ENCODE measurements around the gene SAPCD1. TPM values are rescaled to one million over a fixed set of nuclear protein-coding genes. Genes with fewer than 3 reads are reported as not detected.

The SAPCD1 gene
- total and polyA plus RNA-seq, 5 donors from 2014 or later, result 2.3 TPM; not detected in 4

- no peak for DNase-seq
- Histone ChIP-seq H3K36me3 (ENCODE audit: control insufficient read depth, insufficient read depth, low read length) (peaks cover 35% of the 10 kb centered on the region), H3K4me3 (ENCODE audit: low read depth, low read length) (no peak overlapping the region), H3K27ac (ENCODE audit: insufficient read depth, low read length, poor library complexity, severe bottlenecking) (peak overlapping the region; percentile 23), H3K27me3 (ENCODE audit: control insufficient read depth, insufficient read depth, low read length) (no peaks in the 10 kb centered on the region), H3K4me1 (ENCODE audit: control insufficient read depth, insufficient read depth, low read length, poor library complexity, severe bottlenecking) (peaks cover 53% of the 10 kb centered on the region), H3K9me3 (ENCODE audit: control insufficient read depth in 2 of 2, low read length in 2 of 2) (no peaks in the 10 kb centered on the region)
- peaks cover 0 to 78% (median 30%) of the 10 kb centered on the region in 4 donors for H3K4me1 Mint-ChIP-seq
- peaks cover 18% of the 10 kb centered on the region for H3K36me3 Mint-ChIP-seq
- ATAC-seq (ENCODE audit: low read depth in 2 of 2), result no peak
- H3K4me3 Mint-ChIP-seq, result peak overlapping the region; percentile 7 to 88 (median 52)
- H3K27ac Mint-ChIP-seq, result peak overlapping the region in 2 of 3 donors; percentile 17 to 31
- no peaks in the 10 kb centered on the region for H3K27me3 Mint-ChIP-seq
- no peaks in the 10 kb centered on the region for H3K9me3 Mint-ChIP-seq
Measured at GRCh38 chr6:31732029-31732428, 30.4 kb upstream of the SAPCD1 start.

GRCh38 chr6:31733734-31734133 is 28.7 kb upstream of the SAPCD1 start:
- peaks cover 35% of the 10 kb centered on the region for H3K36me3 ChIP-seq (ENCODE audit: control insufficient read depth, insufficient read depth, low read length)
- peak overlapping the region; percentile 97 to 99 (median 98) for H3K4me3 Mint-ChIP-seq
- peak overlapping the region; percentile 66 to 89 (median 74) for H3K27ac Mint-ChIP-seq
- H3K27me3 ChIP-seq (ENCODE audit: control insufficient read depth, insufficient read depth, low read length), result no peaks in the 10 kb centered on the region
- DNase-seq (no peak), ATAC-seq (ENCODE audit: low read depth in 2 of 2) (no peak)
- H3K36me3 Mint-ChIP-seq, result peaks cover 18% of the 10 kb centered on the region
- H3K27ac ChIP-seq (ENCODE audit: insufficient read depth, low read length, poor library complexity, severe bottlenecking), result peak overlapping the region; percentile 91
- H3K4me1 ChIP-seq (ENCODE audit: control insufficient read depth, insufficient read depth, low read length, poor library complexity, severe bottlenecking), result peaks cover 64% of the 10 kb centered on the region
- H3K9me3 Mint-ChIP-seq, result no peaks in the 10 kb centered on the region
- no peaks in the 10 kb centered on the region for H3K9me3 ChIP-seq (ENCODE audit: control insufficient read depth in 2 of 2, low read length in 2 of 2)
- H3K27me3 Mint-ChIP-seq, result no peaks in the 10 kb centered on the region
- peaks cover 12 to 83% (median 46%) of the 10 kb centered on the region in 4 donors for H3K4me1 Mint-ChIP-seq
- peak overlapping the region; percentile 93 for H3K4me3 ChIP-seq (ENCODE audit: low read depth, low read length)

- Histone ChIP-seq H3K4me3 (ENCODE audit: low read depth, low read length) (peak overlapping the region; percentile 93), H3K27me3 (ENCODE audit: control insufficient read depth, insufficient read depth, low read length) (no peaks in the 10 kb centered on the region), H3K4me1 (ENCODE audit: control insufficient read depth, insufficient read depth, low read length, poor library complexity, severe bottlenecking) (peaks cover 64% of the 10 kb centered on the region), H3K9me3 (ENCODE audit: control insufficient read depth in 2 of 2, low read length in 2 of 2) (no peaks in the 10 kb centered on the region), H3K27ac (ENCODE audit: insufficient read depth, low read length, poor library complexity, severe bottlenecking) (peak overlapping the region; percentile 91), H3K36me3 (ENCODE audit: control insufficient read depth, insufficient read depth, low read length) (peaks cover 35% of the 10 kb centered on the region)
- no peaks in the 10 kb centered on the region for H3K27me3 Mint-ChIP-seq
- ATAC-seq (ENCODE audit: low read depth in 2 of 2) (no peak), DNase-seq (no peak)
- H3K36me3 Mint-ChIP-seq, result peaks cover 18% of the 10 kb centered on the region
- peaks cover 14 to 85% (median 49%) of the 10 kb centered on the region in 4 donors for H3K4me1 Mint-ChIP-seq
- H3K4me3 Mint-ChIP-seq, result peak overlapping the region; percentile 97 to 99 (median 98)
- no peaks in the 10 kb centered on the region for H3K9me3 Mint-ChIP-seq
- peak overlapping the region; percentile 89 to 95 (median 94) for H3K27ac Mint-ChIP-seq
Measured at GRCh38 chr6:31734247-31734820, 28.1 kb upstream of the SAPCD1 start.

GRCh38 chr6:31734821-31735406 is 27.5 kb upstream of the SAPCD1 start:
- Histone ChIP-seq H3K4me3 (ENCODE audit: low read depth, low read length) (peak overlapping the region; percentile 93), H3K36me3 (ENCODE audit: control insufficient read depth, insufficient read depth, low read length) (peaks cover 35% of the 10 kb centered on the region), H3K4me1 (ENCODE audit: control insufficient read depth, insufficient read depth, low read length, poor library complexity, severe bottlenecking) (peaks cover 62% of the 10 kb centered on the region), H3K27me3 (ENCODE audit: control insufficient read depth, insufficient read depth, low read length) (no peaks in the 10 kb centered on the region), H3K27ac (ENCODE audit: insufficient read depth, low read length, poor library complexity, severe bottlenecking) (peak overlapping the region; percentile 91), H3K9me3 (ENCODE audit: control insufficient read depth in 2 of 2, low read length in 2 of 2) (no peaks in the 10 kb centered on the region)
- H3K27ac Mint-ChIP-seq, result peak overlapping the region; percentile 89 to 95 (median 94)
- peak; percentile 35 to 76 (median 56) for DNase-seq
- H3K27me3 Mint-ChIP-seq, result no peaks in the 10 kb centered on the region
- H3K4me3 Mint-ChIP-seq, result peak overlapping the region; percentile 97 to 99 (median 98)
- H3K4me1 Mint-ChIP-seq, result peaks cover 18 to 89% (median 53%) of the 10 kb centered on the region in 4 donors
- peak; percentile 52 to 66 for ATAC-seq (ENCODE audit: low read depth in 2 of 2)
- no peaks in the 10 kb centered on the region for H3K9me3 Mint-ChIP-seq
- H3K36me3 Mint-ChIP-seq, result peaks cover 18% of the 10 kb centered on the region

- no peaks in the 10 kb centered on the region for H3K9me3 ChIP-seq (ENCODE audit: control insufficient read depth in 2 of 2, low read length in 2 of 2)
- Mint-ChIP-seq H3K4me1 (peaks cover 18 to 89% (median 50%) of the 10 kb centered on the region in 4 donors), H3K4me3 (peak within 1 kb of the TSS; percentile 97 to 99 (median 98)), H3K9me3 (no peaks in the 10 kb centered on the region), H3K27me3 (no peaks in the 10 kb centered on the region), H3K27ac (peak within 1 kb of the TSS; percentile 89 to 95 (median 94)), H3K36me3 (peaks cover 18% of the 10 kb centered on the region)
- peak within 1 kb of the TSS; percentile 91 for H3K27ac ChIP-seq (ENCODE audit: insufficient read depth, low read length, poor library complexity, severe bottlenecking)
- peaks cover 69% of the 10 kb centered on the region for H3K4me1 ChIP-seq (ENCODE audit: control insufficient read depth, insufficient read depth, low read length, poor library complexity, severe bottlenecking)
- no peaks in the 10 kb centered on the region for H3K27me3 ChIP-seq (ENCODE audit: control insufficient read depth, insufficient read depth, low read length)
- peak within 1 kb of the TSS; percentile 93 for H3K4me3 ChIP-seq (ENCODE audit: low read depth, low read length)
- peak; percentile 4 to 13 for ATAC-seq (ENCODE audit: low read depth in 2 of 2)
- H3K36me3 ChIP-seq (ENCODE audit: control insufficient read depth, insufficient read depth, low read length), result peaks cover 28% of the 10 kb centered on the region
- peak; percentile 46 to 78 (median 71) for DNase-seq
Measured at GRCh38 chr6:31736021-31736767, 26.3 kb upstream of the SAPCD1 start, which contains the start of gene CLIC1. TSS of gene CLIC1 (minus strand) at chr6:31736530. CDS start at chr6:31736300, 230 bp downstream.

- H3K4me3 ChIP-seq (ENCODE audit: low read depth, low read length), result peak overlapping the region; percentile 93
- peak overlapping the region; percentile 97 to 99 (median 98) for H3K4me3 Mint-ChIP-seq
- H3K4me1 Mint-ChIP-seq, result peaks cover 18 to 85% (median 50%) of the 10 kb centered on the region in 4 donors
- DNase-seq (no peak), ATAC-seq (ENCODE audit: low read depth in 2 of 2) (no peak)
- peaks cover 69% of the 10 kb centered on the region for H3K4me1 ChIP-seq (ENCODE audit: control insufficient read depth, insufficient read depth, low read length, poor library complexity, severe bottlenecking)
- no peaks in the 10 kb centered on the region for H3K27me3 Mint-ChIP-seq
- peaks cover 14% of the 10 kb centered on the region for H3K36me3 Mint-ChIP-seq
- H3K9me3 Mint-ChIP-seq, result no peaks in the 10 kb centered on the region
- no peaks in the 10 kb centered on the region for H3K27me3 ChIP-seq (ENCODE audit: control insufficient read depth, insufficient read depth, low read length)
- peak overlapping the region; percentile 89 to 95 (median 94) for H3K27ac Mint-ChIP-seq
- no peaks in the 10 kb centered on the region for H3K9me3 ChIP-seq (ENCODE audit: control insufficient read depth in 2 of 2, low read length in 2 of 2)
- peaks cover 22% of the 10 kb centered on the region for H3K36me3 ChIP-seq (ENCODE audit: control insufficient read depth, insufficient read depth, low read length)
- H3K27ac ChIP-seq (ENCODE audit: insufficient read depth, low read length, poor library complexity, severe bottlenecking), result peak overlapping the region; percentile 91
Measured at GRCh38 chr6:31736768-31737314, 25.6 kb upstream of the SAPCD1 start.

- H3K9me3 Mint-ChIP-seq, result no peaks in the 10 kb centered on the region
- ATAC-seq (ENCODE audit: low read depth in 2 of 2) (no peak), DNase-seq (no peak)
- H3K9me3 ChIP-seq (ENCODE audit: control insufficient read depth in 2 of 2, low read length in 2 of 2), result no peaks in the 10 kb centered on the region
- peaks cover 18% of the 10 kb centered on the region for H3K36me3 ChIP-seq (ENCODE audit: control insufficient read depth, insufficient read depth, low read length)
- no peaks in the 10 kb centered on the region for H3K27me3 Mint-ChIP-seq
- no peaks in the 10 kb centered on the region for H3K27me3 ChIP-seq (ENCODE audit: control insufficient read depth, insufficient read depth, low read length)
- H3K4me1 ChIP-seq (ENCODE audit: control insufficient read depth, insufficient read depth, low read length, poor library complexity, severe bottlenecking), result peaks cover 69% of the 10 kb centered on the region
- peaks cover 9% of the 10 kb centered on the region for H3K36me3 Mint-ChIP-seq
- peak overlapping the region; percentile 97 to 99 (median 98) for H3K4me3 Mint-ChIP-seq
- H3K4me1 Mint-ChIP-seq, result peaks cover 18 to 81% (median 49%) of the 10 kb centered on the region in 4 donors
- H3K27ac ChIP-seq (ENCODE audit: insufficient read depth, low read length, poor library complexity, severe bottlenecking), result peak overlapping the region; percentile 91
- H3K27ac Mint-ChIP-seq, result peak overlapping the region; percentile 89 to 95 (median 94)
- peak overlapping the region; percentile 93 for H3K4me3 ChIP-seq (ENCODE audit: low read depth, low read length)
Measured at GRCh38 chr6:31737315-31737990, 25.0 kb upstream of the SAPCD1 start.
